Measurements from ENCODE around the gene PDK2.

GRCh38 chr17:50111673-50112655 lies 16.8 kb downstream of the PDK2 start:
- no peak for TF ChIP-seq CTCF (IDR thresholded peaks at IDR 0.05; ENCODE audit: low read depth, low read length, poor library complexity, severe bottlenecking)
- no peak for TF ChIP-seq EZH2phosphoT487 (IDR thresholded peaks at IDR 0.05; ENCODE audit: borderline replicate concordance, low read length)
